CD1c-positive myeloid dendritic cell (primary cell): ENCODE data around the gene ZFPL1.

Experiments
- DNase-seq: peaks from one replicate; pipeline ENCODE4 v3.0.0-alpha.2; 2016; ENCODE audit errors: extremely low spot score

Gene ZFPL1

GRCh38 chr11:65095427-65095826 lies 11.4 kb downstream of the ZFPL1 start:
- DNase-seq = no peak

GRCh38 chr11:65095974-65096806 lies 12.2 kb downstream of the ZFPL1 start, which contains the start of gene VPS51:
Gene VPS51 (plus strand): TSS chr11:65096214. CDS start chr11:65096251, 37 bp downstream.
- peak; percentile 92 for DNase-seq

GRCh38 chr11:65096926-65097325 lies 12.9 kb downstream of the ZFPL1 start:
- DNase-seq = no peak

GRCh38 chr11:65100674-65101350 lies 16.8 kb downstream of the ZFPL1 start:
- DNase-seq = no peak

GRCh38 chr11:65102142-65103095 lies 18.4 kb downstream of the ZFPL1 start:
- DNase-seq = no peak

GRCh38 chr11:65103476-65103875 lies 19.5 kb downstream of the ZFPL1 start:
- DNase-seq = no peak

GRCh38 chr11:65104628-65105027 lies 20.6 kb downstream of the ZFPL1 start:
- no peak for DNase-seq

GRCh38 chr11:65107078-65107477 lies 23.1 kb downstream of the ZFPL1 start:
- DNase-seq = no peak

- DNase-seq = no peak
Measured at GRCh38 chr11:65107751-65108468, 23.9 kb downstream of the ZFPL1 start.

- no peak for DNase-seq
Measured at GRCh38 chr11:65108469-65109123, 24.6 kb downstream of the ZFPL1 start.

- no peak for DNase-seq
Measured at GRCh38 chr11:65109231-65110198, 25.5 kb downstream of the ZFPL1 start.

- DNase-seq = peak; percentile 91
Measured at GRCh38 chr11:65110354-65110861, 26.4 kb downstream of the ZFPL1 start.

GRCh38 chr11:65111159-65111743 lies 27.2 kb downstream of the ZFPL1 start:
- DNase-seq = no peak

- DNase-seq = peak; percentile 95
Measured at GRCh38 chr11:65111744-65112545, 27.9 kb downstream of the ZFPL1 start, which contains the start of gene TM7SF2. Gene TM7SF2 (plus strand): TSS chr11:65111872. CDS start chr11:65112016, 144 bp downstream.

- DNase-seq = peak; percentile 73
Measured at GRCh38 chr11:65112546-65113360, 28.7 kb downstream of the ZFPL1 start.

- no peak for DNase-seq
Measured at GRCh38 chr11:65113361-65113756, 29.3 kb downstream of the ZFPL1 start.

- DNase-seq = no peak
Measured at GRCh38 chr11:65113839-65114238, 29.8 kb downstream of the ZFPL1 start.
